Stimulated activated CD4-positive, alpha-beta T cell treated with anti-CD3 and anti-CD28 coated beads, TNF-alpha, amount 100 ng/mL, for 1 hour (primary cell): ENCODE data around the gene STX11.
A peak's percentile ranks its signal among the peaks of the same experiment; 100 is the strongest.

Experiments
- DNase-seq, 3 donors: peaks; one replicate each; pipeline ENCODE4 v3.0.0-alpha.2; 2020; ENCODE audit warnings: low read depth in 3 of 3, low spot score in 1 of 3

The STX11 gene

DNA sequence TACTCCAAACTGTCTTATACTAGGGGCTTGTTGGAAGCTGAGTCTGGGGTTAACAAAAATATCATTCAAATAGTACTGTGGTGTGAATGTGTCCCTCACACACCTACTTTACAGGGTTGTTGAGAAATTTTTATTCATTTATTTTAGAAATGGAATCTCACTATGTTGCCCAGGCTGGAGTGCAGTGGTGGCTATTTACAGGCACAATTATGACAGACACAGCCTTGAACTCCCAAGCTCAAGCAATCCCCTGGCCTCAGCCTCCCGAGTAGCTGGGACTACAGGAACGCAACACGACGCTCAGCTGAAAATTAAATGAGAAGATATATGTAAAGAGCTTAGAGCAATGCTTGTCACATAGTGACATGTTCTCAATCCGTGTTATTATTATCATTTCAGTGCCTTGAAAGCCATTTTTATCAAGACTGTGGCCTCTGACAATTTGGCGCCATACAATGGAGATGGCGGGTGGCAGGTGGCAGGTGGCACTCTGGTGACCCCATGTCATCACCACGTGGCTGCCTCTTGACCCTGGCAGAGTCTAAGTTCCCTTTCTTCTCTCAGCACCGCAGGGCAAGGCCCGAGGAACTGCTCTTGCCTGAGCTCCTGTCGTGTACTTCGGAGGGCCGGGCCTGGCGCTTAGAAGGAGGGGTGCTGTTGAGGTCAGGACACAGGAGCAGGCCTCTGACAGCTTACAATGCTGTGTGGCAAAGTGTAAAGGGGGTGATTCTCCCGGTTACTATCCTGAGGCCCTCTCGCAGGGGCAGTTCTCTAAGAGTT is 64.5 kb downstream of the STX11 start:
- no peak for DNase-seq

- DNase-seq = no peak
Measured at GRCh38 chr6:144215402-144215931, 65.2 kb downstream of the STX11 start.

DNA sequence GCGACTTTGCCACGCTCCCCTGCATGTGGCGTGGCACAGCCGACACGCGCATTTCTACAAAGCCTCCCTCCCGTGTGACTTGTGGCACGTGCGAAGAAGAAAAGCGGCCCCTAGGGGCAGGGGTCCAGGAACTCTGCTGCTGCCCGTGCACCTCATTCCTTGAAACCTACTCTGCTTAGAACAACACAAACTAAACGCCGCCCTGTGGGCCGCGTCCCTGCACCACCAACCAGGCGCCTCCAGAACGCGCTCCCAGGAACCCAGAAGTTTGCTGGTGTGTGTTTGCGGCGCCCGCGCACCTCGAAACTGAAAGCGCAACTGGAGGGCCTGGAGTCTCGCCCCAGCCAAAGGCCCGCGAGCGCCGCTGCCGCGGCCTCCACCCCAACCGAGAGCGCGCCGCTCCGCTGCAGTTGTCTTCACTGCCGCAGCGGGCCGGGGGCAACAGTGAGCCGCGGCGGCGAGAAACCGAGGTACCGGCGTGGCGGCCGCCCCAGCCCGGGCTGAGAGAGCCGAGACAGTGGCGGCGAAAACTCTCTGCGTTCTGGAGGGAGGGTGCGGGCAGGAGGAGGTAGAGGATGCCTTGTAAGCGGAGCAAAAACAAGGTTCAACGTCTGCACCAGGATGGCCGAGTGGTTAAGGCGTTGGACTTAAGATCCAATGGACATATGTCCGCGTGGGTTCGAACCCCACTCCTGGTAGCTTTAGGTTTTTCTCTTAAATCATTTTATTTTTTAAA is 65.8 kb downstream of the STX11 start:
- DNase-seq = peak; percentile 70 to 89 (median 86)

GRCh38 chr6:144216668-144217218 is 66.4 kb downstream of the STX11 start:
- no peak for DNase-seq

- DNase-seq = no peak
Measured at GRCh38 chr6:144217264-144217663, 66.9 kb downstream of the STX11 start.

GRCh38 chr6:144217797-144218196 is 67.5 kb downstream of the STX11 start:
- no peak for DNase-seq

DNA sequence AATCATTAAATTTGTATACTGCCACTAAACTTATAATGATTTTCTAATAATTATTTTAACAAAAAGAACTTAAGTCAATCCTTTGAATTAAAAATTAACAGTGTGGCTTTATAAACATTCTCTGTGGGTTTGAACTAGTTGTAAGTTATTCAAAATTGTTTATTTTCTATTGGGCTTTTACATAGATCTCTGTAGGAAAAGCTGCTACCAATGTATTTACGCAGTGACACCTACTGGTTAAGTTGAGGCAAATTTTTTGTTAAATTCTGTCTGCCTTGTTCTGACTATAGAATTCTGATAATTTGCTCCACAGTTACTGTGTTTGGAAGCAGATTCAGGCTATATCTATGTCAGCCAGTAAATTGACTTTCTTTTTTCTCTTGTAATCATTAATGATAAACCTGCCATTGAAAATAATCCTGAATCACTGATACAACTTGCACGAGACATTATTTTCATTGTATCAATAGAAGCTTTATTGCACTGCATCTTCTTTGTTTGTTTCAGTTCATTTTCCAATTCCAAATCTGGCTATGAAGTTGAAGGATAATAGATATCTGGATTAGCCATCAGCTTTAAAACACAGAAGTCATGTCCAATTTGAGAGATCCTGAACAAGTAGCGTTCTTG is 68.9 kb downstream of the STX11 start:
- no peak for DNase-seq

DNA sequence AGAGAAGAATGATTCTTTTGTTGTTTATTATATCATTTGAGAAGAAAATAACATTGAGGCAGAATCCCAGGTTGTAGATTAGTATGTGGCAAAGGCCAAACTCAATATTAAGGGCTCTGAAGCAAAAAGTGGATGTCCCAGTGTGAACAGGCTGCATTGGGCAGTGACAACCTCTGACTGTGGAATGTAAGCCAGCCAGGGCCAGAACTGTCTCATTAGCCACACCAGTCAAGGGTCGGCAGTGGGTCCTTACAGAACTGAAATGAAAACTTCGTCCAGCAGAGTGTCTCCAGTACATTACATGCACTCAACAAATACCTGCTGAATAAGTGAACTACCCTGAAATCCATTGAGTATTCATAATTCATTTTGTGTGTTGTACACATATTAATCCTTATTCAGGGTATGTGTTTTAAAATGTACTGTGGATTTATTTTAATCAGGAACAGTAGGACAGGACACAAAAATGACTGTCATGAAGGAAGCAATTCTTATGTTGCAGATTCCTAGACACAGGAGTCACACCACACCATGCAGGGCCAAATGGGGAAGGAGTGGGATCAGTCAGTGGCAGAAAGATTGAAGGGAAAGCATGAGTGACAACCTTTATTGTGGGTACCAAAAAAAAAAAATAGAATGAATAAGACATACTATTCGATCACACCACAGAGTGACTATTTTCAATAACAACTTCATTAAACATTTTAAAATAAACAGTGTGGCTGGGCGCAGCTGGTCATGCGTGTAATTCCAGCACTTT is 69.9 kb downstream of the STX11 start:
- no peak for DNase-seq

DNA sequence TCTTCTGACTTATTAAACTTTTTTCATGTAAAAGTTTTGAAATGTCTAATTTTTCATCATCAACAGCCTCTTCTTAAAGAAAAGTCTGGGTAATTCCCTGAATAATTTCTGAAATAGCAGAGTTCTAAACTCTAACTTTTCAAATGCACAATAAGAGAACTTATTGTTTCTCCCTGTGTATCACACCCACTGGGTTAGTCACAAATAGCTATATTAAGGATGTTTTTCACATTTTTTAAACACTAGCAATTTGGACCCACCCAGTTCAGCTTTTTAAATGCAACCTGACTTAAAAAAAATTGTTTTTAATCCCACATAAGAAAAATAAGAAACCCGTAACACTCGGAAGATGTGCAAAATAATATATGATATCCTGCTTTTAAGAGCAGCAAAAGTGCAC is 73.4 kb downstream of the STX11 start:
- no peak for DNase-seq

DNA sequence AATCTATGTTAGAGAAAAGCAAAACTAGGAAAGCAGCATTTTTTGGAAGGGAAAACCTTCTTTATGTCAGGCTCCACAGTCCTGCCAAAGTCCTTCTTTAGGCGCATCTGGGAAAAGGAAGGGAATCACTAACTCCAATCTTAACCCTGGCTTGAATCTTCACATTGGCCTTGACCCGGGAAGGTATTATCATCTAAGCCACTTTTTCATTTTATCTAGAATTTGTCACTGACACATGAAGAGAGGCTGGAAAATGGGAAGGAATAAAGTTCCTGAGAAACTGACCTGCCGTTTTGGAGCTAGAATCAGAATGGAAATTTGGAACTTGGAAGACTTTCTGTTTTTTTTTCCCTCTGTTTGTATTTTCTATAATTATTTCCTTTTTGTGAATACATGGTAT is 81.4 kb downstream of the STX11 start:
- DNase-seq = no peak

DNA sequence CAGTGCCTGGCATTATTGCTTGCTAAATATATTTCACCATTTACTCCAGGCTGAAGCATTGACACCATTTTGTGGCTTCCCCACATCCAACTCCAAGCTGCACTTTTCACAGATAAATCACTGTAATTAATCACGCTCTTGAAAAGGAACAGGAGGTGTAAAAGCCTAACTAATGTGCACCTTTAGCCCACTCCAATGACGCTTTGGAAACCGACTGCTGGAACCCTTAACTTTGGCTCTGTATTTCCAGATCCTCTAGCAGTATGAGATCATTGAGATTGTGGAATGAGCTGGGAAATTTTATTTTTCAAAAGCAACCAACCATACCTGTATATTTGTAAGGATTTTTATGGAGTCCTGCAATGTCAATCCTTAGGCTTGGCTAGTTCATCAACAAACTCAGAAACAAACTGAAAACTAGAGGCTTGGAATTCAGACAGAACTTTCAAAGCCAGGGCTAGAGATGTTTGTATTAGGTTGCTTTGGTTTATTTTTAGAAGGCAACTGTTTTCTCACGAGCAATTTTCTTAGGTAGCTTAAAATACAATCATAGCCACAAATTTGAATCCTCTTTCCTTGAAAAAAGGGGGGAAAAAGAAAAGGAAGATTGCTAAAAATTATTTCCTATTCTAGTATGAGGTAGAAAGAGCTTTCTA is 82.0 kb downstream of the STX11 start:
- no peak for DNase-seq

- DNase-seq = no peak
Measured at GRCh38 chr6:144232832-144233230, 82.5 kb downstream of the STX11 start.

DNA sequence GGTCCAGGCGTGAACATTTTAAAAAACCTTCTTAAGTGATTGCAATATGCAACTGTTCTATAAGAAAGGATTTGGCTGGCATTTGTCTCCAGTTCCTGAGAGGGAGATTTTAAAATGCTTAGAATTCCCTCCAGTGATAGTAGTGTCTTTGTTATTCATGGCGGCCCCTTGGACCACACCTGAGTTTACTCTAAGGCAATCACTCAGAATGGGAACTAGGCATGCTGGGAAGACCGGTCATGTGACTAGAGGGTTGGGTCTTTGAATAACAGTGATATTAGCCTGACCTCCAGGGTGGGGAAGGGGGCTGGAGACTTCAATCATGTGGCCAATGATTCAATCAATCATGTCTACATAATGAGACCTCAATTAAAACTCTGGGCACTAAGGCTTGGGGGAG is 84.1 kb downstream of the STX11 start:
- no peak for DNase-seq

DNA sequence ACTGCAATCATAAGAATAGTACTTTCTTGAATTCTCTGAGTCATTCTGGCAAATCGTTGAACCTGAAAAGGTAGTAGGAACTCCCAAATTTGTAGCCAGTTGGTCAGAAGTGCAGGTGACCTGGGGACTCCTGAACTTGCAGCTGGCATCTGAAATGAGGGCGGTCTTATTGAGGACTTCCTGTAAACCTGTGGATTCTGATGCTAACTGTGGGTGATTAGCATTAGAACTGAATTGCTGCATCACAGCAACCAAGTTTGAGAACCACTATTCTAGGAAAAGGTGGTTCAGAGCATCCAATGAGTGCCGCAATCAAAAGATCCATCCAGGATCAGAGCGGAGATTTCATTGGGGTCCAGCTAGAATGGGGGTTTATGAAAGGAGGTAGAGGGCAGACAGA is 84.6 kb downstream of the STX11 start:
- no peak for DNase-seq
